Gastroesophageal sphincter (tissue), 4 donors: Measurements from ENCODE around the gene SUMO2. TPM values are rescaled to one million over a fixed set of nuclear protein-coding genes. Genes with fewer than 3 reads are reported as not detected.
"Not testable (repeated sequence)": the region's sequence is repeated elsewhere in the genome, so short reads cannot be mapped to it uniquely, and the experiment has no call there.

Source experiments
- ATAC-seq: fragments of 150-250 bp; one replicate; pipeline ENCODE4 v1.9.1; 2016; ENCODE audit warnings: mild to moderate bottlenecking, moderate library complexity
- H3K27ac ChIP-seq, 4 donors: fragments of 200-600 bp; sonication (generic) in 3 of 4; 1 replicate in 3 of 4; 2 replicates in 1 of 4; pipeline ENCODE4 v1.5.1; 2016 to 2019
- H3K27me3 ChIP-seq: fragments of 200-600 bp; sonication (generic); one replicate; pipeline ENCODE4 v1.5.1; 2019
- H3K36me3 ChIP-seq, 2 donors: fragments of 200-600 bp; sonication (generic); one replicate each; pipeline ENCODE4 v1.5.1; 2019; ENCODE audit warnings: control low read depth in 1 of 2
- H3K4me1 ChIP-seq, 3 donors: fragments of 200-600 bp; sonication (generic); 1 replicate in 2 of 3; 2 replicates in 1 of 3; pipeline ENCODE4 v1.5.1; 2016 to 2019; ENCODE audit warnings: control low read depth in 2 of 3
- H3K4me3 ChIP-seq, 2 donors: fragments of 200-600 bp; sonication (generic); one replicate each; pipeline ENCODE4 v1.5.1; 2019; ENCODE audit warnings: mild to moderate bottlenecking in 1 of 2, moderate library complexity in 1 of 2
- H3K9me3 ChIP-seq, 3 donors: fragments of 200-600 bp; sonication (generic); one replicate each; pipeline ENCODE4 v1.5.1; 2017 to 2019; ENCODE audit warnings: control low read depth in 2 of 3
- EP300 ChIP-seq: sonication (generic); formaldehyde crosslinking; IDR thresholded peaks from one replicate; pipeline ENCODE4 v1.6.1; 2017; ENCODE audit warnings: antibody characterized with exemption, mild to moderate bottlenecking
- POLR2A ChIP-seq, 2 donors: fragments of 450-650 bp; IDR thresholded peaks; one replicate each; pipeline ENCODE4 v1.6.1; 2017; ENCODE audit warnings: antibody characterized with exemption in 2 of 2, mild to moderate bottlenecking in 2 of 2, moderate library complexity in 1 of 2
- POLR2AphosphoS5 ChIP-seq: sonication (generic); formaldehyde crosslinking; IDR thresholded peaks from one replicate; pipeline ENCODE4 v1.6.1; 2017; ENCODE audit warnings: antibody characterized with exemption
- WGBS, 2 donors: methylation state at CpG; one replicate each; pipeline ENCODE4 v1.1.5; 2018; ENCODE audit warnings: low coverage in 1 of 2; 5-methylcytosine and 5-hydroxymethylcytosine counted together
- total RNA-seq, 4 donors: library from RNA; depleted of rRNA; stranded (reverse); fragments of >200 nt; gene quantifications; one replicate each; pipeline ENCODE4 v1.1.0, GENCODE V29; 2016
- TF ChIP-seq, protein P1 (sequence below), 4 experiments: fragments of 200-600 bp in 2 of 4; fragments of 450-650 bp in 2 of 4; sonication (generic) in 1 of 4; IDR thresholded peaks; one replicate each; pipeline ENCODE4 v1.5.1; 2017 to 2019; ENCODE audit warnings: antibody characterized with exemption in 4 of 4, mild to moderate bottlenecking in 2 of 4, moderate library complexity in 2 of 4

Gene SUMO2
- total RNA-seq, 4 donors from 2014 or later, result 67.7 to 95.2 (median 69.9) TPM

DNA sequence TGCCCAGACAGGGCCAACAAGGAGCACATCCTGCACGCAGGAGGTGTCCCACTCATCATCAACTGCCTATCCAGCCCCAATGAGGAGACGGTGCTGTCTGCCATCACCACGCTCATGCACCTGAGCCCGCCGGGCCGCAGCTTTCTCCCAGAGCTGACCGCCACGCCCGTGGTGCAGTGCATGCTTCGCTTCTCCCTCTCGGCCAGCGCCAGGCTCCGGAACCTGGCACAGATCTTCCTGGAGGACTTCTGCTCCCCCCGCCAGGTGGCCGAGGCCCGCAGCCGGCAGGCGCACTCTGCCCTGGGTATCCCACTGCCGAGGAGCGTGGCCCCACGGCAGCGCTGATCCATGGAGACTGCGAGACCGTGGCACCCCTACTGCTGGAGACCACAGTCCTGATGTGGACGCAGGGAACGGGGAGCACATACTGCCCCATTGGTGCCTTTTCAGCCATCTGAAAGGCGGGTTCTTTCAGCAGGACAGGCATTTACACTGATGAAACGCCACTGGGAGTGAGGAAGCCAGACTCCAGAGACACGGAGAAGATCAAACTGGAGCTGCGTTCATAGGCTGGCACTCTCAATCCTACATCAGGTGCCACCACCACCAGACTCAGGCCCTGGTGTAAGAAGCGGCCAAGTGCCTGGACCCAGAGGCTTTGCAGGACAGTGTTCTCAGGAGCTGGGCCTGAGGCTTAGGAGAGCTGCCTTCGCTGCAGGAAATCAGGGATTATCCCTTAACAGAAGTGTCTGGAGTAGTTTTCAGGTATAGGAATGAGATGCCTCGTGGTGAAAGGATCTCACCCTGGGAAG is 53.9 kb downstream of the SUMO2 start:
- TF ChIP-seq POLR2A (IDR thresholded peaks at IDR 0.05) (no peak), EP300 (no peak), POLR2AphosphoS5 (no peak)
- TF ChIP-seq, protein P1, sequence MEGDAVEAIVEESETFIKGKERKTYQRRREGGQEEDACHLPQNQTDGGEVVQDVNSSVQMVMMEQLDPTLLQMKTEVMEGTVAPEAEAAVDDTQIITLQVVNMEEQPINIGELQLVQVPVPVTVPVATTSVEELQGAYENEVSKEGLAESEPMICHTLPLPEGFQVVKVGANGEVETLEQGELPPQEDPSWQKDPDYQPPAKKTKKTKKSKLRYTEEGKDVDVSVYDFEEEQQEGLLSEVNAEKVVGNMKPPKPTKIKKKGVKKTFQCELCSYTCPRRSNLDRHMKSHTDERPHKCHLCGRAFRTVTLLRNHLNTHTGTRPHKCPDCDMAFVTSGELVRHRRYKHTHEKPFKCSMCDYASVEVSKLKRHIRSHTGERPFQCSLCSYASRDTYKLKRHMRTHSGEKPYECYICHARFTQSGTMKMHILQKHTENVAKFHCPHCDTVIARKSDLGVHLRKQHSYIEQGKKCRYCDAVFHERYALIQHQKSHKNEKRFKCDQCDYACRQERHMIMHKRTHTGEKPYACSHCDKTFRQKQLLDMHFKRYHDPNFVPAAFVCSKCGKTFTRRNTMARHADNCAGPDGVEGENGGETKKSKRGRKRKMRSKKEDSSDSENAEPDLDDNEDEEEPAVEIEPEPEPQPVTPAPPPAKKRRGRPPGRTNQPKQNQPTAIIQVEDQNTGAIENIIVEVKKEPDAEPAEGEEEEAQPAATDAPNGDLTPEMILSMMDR (IDR thresholded peaks at IDR 0.05), result no peak
- Histone ChIP-seq H3K27ac (no peak overlapping the region), H3K27me3 (no peaks in the 10 kb centered on the region), H3K36me3 (peaks cover 0 to 20% of the 10 kb centered on the region in 2 donors), H3K4me3 (no peak overlapping the region), H3K9me3 (no peaks in the 10 kb centered on the region), H3K4me1 (peaks cover 0 to 23% (median 5%) of the 10 kb centered on the region in 3 donors)
- ATAC-seq, result no peak
- 73 to 87% methylated on average over 9 of the region's 33 CpGs for WGBS, 2 donors

DNA sequence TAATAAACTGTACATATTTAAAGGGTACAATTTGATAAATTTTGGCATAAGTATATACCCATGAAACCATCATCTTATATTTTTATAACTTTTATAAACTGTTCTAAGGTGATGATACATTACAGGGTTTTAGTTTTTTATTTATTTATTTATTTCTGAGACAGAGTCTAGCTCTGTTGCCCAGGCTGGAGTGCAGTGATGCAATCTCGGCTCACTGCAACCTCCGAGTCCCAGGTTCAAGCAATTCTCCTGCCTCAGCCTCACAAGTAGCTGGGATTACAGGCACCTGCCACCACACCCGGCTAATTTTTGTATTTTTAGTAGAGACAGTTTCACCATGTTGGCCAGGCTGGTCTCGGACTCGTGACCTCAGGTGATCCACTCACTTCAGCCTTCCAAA is 54.8 kb downstream of the SUMO2 start:
- H3K9me3 ChIP-seq, H3K27ac ChIP-seq, H3K27me3 ChIP-seq, ATAC-seq, H3K4me3 ChIP-seq: not testable (repeated sequence)
- Histone ChIP-seq H3K36me3 (peaks cover 0 to 20% of the 10 kb centered on the region in 2 donors), H3K4me1 (peaks cover 0 to 23% (median 5%) of the 10 kb centered on the region in 3 donors)
- WGBS, 2 donors, result 86 to 94% methylated on average over 5 of the region's 5 CpGs

DNA sequence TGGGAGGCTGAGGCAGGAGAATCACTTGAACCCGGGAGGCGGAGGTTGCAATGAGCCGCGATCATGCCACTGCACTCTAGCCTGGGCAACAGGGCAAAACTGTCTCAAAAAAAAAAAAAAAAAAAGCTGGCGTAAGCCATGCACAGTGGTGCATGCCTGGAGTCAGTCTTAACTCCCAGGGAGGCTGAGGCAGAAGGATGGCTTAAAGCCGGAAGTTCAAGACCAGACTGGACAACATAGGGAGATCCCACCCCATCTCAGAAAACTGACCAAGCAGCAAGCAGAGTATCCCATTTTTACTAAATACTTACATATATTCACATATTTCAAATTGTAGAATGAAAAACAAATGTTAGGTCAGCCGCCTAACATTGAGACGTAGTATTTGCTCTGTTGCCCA is 55.8 kb downstream of the SUMO2 start:
- Histone ChIP-seq H3K4me1 (peaks cover 0 to 16% (median 5%) of the 10 kb centered on the region in 3 donors), H3K36me3 (peaks cover 0 to 20% of the 10 kb centered on the region in 2 donors), H3K4me3 (no peak overlapping the region), H3K27me3 (no peaks in the 10 kb centered on the region), H3K27ac (no peak overlapping the region), H3K9me3 (no peaks in the 10 kb centered on the region)
- WGBS, 2 donors, result 96 to 98% methylated on average over 4 of the region's 8 CpGs
- no peak for TF ChIP-seq POLR2AphosphoS5
- no peak for TF ChIP-seq EP300
- ATAC-seq, result no peak

DNA sequence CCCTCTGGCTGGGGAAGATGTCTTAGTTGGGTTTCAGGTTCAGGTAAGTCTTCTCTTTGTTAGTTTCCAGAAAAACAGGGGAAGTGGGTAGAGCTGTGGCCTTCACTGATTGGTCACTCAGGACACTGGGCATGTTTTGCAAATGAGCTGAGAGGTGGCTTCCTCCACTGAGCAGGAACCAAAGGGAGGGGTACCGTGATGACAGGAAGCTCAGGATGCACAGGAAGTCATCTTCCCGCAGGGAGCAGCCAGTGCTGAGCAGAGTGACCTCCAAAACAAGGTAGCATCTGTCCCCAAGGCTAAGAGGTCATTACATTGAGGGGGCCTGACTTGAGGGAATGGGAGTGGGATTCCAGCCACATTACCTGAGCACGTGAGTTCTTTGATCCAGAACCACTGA is 56.8 kb downstream of the SUMO2 start:
- Histone ChIP-seq H3K36me3 (peaks cover 0 to 26% of the 10 kb centered on the region in 2 donors), H3K27ac (no peak overlapping the region), H3K27me3 (no peaks in the 10 kb centered on the region), H3K9me3 (no peaks in the 10 kb centered on the region), H3K4me1 (peaks cover 0 to 12% (median 5%) of the 10 kb centered on the region in 3 donors), H3K4me3 (no peak overlapping the region)
- no peak for ATAC-seq
- 48 to 58% methylated on average over 2 to 3 of the region's 3 CpGs for WGBS, 2 donors
- TF ChIP-seq EP300 (no peak), POLR2AphosphoS5 (no peak), POLR2A (IDR thresholded peaks at IDR 0.05) (no peak)
- TF ChIP-seq, protein P1 (IDR thresholded peaks at IDR 0.05), result no peak

DNA sequence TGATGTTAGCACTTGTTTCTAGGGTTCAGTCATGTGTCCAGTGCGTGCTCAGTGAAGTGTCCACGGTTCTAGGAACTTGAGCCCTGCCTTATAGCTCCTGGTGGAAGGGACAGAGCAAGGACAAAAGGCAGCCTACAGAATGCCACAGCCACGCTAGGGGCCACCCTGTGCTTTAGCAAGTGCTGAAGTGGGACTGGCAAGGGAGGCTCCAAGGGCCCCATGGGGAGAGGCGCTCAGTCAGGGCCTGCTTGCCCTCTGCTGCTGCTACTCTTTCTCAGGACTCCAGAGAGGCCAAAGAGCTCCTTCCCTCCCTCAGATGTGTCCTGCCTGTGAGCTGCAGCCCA is 58.0 kb downstream of the SUMO2 start:
- H3K27ac ChIP-seq, result peak overlapping the region in 2 of 4 donors; percentile 14 to 16
- ATAC-seq, result no peak
- TF ChIP-seq, protein P1 (IDR thresholded peaks at IDR 0.05), result no peak
- TF ChIP-seq POLR2A (IDR thresholded peaks at IDR 0.05), result no peak

More for the DNA sequence above, 58.0 kb downstream of the SUMO2 start:
- Histone ChIP-seq H3K4me3 (no peak overlapping the region), H3K9me3 (no peaks in the 10 kb centered on the region), H3K27me3 (no peaks in the 10 kb centered on the region), H3K36me3 (peaks cover 0 to 27% of the 10 kb centered on the region in 2 donors), H3K4me1 (no peaks in the 10 kb centered on the region)
- no CpG with 5 or more reads among the region's 4 CpGs for WGBS, 2 donors
